SW480 (cell line): ENCODE results near the gene GBP7.
"Not testable (repeated sequence)": the region's sequence is repeated elsewhere in the genome, so short reads cannot be mapped to it uniquely, and the experiment has no call there.

ENCODE experiments used
- DNase-seq: peaks from one replicate; pipeline ENCODE4 v3.0.0-alpha.2; 2016; ENCODE audit warnings: low spot score

The GBP7 gene

GRCh38 chr1:89170170-89171066 is 5.4 kb downstream of the GBP7 start:
- no peak for DNase-seq

GRCh38 chr1:89169166-89169565 is 6.6 kb downstream of the GBP7 start:
- DNase-seq = no peak

GRCh38 chr1:89167590-89168230 is 8.1 kb downstream of the GBP7 start:
- no peak for DNase-seq

- no peak for DNase-seq
Observed at GRCh38 chr1:89166705-89167104, 9.1 kb downstream of the GBP7 start.

DNA sequence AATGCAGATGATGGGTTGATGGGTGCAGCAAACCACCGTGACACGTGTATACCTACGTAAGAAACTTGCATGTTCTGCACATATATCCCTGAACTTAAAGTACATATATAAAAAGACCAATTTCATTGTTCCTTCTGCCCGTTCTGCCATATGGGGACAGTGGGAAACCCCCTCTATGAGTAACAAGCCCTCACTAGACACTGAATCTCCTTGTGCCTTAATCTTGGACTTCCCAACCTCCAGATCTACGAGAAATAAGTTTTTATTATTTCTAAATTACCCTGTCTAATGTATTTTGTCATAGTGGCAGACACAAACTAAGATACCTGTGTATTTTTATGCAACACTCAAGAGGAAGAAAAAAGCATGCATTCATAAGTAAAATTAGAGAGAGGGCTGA is 10.0 kb downstream of the GBP7 start:
- DNase-seq = no peak

- no peak for DNase-seq
Observed at GRCh38 chr1:89151047-89151446, 24.8 kb downstream of the GBP7 start.

GRCh38 chr1:89149976-89150375 is 25.8 kb downstream of the GBP7 start:
- no peak for DNase-seq

GRCh38 chr1:89149229-89149628 is 26.6 kb downstream of the GBP7 start:
- no peak for DNase-seq

DNA sequence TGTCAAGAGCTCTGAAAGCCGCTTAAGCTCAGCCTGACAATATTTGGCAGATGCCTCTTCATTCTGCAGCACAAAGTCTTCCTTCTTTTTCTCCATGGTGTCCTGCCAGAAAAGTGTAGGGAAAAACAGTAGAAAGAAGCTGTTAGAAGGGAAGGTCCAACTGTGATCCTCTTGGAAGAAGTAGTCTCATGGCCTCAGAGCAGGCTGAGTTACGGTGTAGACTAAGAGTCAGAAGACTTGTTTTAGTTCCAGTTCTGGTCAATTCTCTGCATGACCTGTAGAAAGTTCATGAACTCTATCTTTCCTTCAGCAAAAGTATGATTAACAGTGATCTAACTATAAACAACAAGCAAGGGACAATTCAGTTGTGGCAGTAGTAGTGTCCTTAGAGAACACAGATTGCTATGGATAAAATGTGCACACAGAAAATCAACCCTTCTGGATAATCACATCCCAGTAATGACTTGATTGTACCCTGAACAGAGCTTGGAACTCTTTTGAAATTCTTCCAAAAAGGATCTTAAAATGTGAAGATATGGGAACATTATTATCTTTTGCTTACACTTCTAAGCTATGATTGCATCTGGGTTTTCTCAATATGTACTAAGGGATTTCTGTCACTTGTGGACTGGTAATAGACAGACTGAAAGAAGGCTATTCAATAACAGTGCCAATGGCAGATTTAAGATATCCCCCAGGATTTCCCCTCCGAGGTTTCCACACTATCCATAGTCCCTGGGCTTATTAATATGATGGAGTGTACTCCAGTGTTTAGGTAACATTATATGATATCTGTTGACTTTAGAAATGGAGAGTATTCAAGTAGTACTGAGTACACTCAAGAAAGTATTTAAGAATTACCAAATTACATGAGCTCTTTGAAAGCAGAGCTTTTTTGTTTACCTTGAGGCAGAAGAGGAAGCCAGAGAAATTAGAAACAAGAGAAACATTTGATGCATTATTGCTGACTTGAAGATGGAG is 27.8 kb downstream of the GBP7 start:
- no peak for DNase-seq

- DNase-seq = no peak
Observed at GRCh38 chr1:89146721-89147120, 29.1 kb downstream of the GBP7 start.

DNA sequence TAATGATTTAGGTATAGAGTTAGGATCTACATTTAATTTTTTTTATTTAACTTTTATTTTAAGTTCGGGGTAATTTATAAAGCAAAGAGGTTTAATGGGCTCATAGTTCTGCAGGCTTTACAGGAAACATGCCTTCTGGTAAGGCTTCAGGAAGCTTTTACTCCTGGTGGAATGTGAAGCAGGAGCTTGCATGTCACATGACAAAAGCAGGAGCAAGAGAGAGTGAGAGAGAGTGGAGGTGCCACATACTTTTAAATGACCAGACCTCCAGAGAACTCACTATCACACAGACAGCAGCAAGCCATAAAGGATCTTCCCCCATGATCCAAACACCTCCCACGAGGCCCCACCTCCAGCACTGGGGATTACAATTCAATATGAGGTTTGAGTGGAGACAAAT is 32.3 kb downstream of the GBP7 start:
- DNase-seq = no peak

DNA sequence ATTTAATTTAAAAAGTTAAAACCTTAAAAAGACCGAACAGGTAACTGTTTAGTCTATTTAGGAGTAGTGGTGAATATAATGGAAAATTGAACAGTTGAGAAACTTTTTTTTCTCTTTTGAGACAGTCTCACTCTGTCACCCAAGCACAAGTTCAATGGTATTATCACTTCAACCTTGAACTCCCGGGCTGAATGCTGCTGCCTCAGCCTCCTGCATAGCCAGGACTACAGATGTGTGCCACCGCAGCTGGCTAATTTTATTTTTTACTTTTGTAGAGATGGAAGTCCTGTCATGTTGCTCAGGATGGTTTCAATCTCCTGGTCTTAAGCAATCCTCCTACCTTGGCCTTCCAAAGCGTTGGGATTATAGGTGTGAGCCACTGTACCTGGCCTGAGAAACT is 33.6 kb downstream of the GBP7 start:
- no peak for DNase-seq

DNA sequence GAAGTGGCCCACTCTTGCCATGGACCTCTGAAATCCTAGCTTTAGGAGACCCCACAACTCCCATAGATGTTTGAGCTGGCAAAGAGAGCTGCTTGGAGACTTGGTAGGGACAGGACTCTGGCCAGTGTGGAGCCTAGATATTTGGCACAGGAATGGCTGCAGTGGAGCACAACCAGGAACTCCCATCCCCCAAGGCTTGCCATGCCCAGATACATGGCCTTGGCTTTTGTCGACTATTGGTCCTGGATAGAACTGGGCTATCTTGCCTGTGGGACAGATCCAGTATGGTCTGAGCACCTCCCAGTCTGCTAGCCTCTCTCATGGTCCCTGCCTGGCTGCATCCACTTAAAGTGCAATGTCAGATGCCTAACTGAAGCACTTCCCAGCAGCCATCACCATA is 42.1 kb downstream of the GBP7 start:
- no peak for DNase-seq

DNA sequence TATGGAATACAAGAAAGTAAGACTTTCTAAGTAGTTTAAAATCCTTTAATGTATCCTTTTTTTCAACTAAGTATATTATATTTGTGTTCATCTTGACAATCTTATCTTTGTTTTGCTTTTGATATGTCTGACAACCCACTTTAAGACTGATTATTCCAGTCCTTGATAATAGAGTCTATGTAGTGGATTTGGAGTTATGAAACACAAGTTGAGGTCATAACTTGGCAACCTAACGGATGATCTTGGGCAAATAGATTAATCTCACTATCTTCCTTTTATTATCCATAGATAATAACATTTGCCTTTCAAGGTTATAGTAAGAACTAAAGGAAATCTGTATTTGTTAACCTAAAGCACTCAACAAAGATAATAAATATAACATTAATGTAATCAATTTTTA is 45.1 kb downstream of the GBP7 start:
- no peak for DNase-seq

- DNase-seq = no peak
Observed at GRCh38 chr1:89129911-89130310, 45.9 kb downstream of the GBP7 start.

DNA sequence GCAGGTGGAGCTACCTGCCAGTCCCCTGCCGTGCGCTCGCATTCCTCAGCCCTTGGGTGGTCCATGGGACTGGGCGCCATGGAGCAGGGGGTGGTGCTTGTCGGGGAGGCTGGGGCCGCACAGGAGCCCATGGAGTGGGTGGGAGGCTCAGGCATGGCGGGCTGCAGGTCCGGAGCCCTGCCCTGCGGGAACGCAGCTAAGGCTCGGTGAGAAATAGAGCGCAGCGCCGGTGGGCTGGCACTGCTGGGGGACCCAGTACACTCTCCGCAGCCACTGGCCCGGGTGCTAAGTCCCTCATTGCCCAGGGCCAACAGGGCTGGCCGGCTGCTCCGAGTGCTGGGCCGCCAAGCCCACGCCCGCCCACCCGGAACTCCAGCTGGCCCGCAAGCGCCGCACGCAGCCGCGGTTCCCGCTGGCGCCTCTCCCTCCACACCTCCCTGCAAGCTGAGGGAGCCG is 47.8 kb downstream of the GBP7 start:
- not testable (repeated sequence) for DNase-seq

DNA sequence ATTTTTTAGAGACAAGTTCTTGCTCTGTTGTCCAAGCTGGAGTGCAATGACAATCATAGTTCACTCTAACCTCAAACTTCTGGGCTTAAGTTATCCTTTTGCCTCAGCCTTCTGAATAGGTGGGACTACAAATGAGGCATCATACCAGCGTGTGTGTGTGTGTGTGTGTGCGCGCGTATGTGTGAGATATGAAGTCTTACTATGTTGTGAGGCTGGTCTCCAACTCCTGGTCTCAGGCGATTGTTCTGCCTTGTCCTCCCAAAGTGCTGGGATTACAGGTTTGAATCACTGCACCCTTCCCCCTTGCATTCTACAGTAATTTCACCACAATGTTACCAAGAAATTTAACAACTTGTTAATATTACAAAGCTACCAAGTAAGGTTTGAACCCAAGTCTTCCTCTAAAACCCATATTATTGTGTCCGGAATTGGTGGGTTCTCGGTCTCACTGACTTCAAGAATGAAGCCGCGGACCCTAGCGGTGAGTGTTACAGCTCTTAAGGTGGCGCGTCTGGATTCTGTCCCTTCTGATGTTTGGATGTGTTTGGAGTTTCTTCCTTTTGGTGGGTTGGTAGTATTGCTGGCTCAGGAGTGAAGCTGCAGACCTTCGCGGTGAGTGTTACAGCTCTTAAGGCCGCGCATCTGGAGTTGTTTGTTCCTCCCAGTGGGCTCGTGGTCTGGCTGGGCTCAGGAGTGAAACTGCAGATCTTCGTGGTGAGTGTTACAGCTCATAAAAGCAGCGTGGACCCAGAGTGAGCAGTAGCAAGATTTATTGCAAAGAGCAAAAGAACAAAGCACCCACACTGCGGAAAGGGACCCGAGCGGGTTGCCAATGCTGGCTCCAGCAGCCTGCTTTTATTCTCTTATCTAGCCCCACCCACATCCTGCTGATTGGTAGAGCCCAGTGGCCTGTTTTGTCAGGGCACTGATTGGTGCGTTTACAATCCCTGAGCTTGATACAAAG is 48.9 kb downstream of the GBP7 start:
- not testable (repeated sequence) for DNase-seq

DNA sequence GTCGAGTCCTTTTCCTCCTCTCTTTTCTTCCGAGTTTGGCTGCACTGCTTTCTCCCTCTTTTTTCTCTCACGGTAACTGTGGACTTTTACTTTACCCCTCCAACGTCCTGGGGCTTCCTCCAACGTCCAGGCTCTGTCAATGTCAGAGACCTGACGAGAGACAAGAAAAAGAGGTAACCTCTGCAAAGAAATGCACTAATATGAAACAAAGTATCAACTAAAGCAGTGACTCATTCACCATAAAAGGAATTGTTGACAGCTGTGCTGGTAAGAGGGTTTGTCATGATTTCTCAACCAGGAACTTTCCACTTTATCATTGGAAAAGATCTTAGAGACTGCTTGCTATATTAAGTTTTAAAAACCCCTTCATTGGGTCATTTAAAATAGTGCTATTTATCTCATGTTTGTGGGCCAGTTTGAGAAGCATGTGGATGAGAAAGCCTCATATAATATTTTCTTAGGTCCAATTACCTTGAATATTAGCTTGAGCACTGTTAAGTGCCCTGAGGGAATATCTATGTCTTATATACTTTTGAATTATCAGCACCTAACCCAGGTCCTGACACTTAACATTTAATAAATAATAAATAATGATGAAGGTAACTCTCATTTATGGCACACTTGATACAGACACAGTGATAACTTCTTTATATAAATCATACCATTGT is 49.8 kb downstream of the GBP7 start, which contains the start of gene GBP2:
Gene GBP2 (minus strand): TSS at position 202 of the 668 bp plus-strand sequence. CDS start 4,148 bp downstream, outside the sequence.
- peak; percentile 35 for DNase-seq

DNA sequence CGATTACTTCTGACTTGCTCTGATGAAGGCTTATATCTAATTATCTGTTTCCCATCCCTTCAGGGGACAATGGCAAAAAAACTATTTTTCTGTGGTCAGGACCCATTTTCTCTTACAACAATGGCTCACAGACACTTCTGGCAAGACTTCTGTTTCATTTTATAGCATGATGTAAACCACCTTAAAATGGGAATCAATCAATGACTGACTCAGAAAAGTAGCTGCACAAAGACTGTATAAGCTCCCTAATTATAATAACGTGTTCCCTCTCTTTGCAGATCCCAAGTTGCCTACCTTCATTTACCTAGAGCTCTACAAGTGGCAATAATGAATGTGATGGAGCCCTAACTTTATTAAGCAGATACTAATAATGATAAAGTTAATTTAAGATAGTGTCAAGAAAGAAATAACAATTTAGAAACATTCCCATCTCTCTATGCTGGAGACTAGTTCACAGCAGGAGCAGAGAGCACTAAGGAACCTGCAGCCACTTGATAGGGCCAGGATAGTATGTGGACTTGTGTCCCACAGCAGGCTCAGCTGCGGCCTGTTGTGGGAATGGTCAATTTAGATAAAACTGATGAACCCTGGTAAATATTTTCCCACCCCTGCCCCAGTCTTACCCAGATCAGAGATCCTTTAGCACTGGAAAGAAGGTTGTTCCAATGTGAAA is 50.4 kb downstream of the GBP7 start:
- DNase-seq = no peak

DNA sequence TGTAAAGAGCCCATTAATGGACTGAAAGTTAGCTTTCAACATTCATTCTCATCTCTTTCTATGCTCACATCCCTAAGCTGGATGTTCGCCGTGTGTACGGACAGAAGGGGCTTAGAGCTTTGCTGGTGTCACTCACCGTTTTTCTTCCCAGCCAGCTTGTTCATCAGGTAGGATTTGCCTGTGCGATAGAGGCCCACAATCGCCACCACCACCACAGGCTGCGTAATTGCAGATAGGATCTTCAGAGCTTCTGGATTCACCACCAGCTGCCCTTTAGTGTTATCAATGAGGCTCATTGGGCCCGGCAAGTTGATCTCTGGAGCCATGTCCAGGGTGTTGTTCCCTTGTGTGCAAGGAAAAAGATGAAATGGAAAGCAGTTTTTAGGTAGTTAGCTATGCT is 54.2 kb downstream of the GBP7 start:
- no peak for DNase-seq
